Measurements from ENCODE around the gene GADL1.

Gene GADL1

DNA sequence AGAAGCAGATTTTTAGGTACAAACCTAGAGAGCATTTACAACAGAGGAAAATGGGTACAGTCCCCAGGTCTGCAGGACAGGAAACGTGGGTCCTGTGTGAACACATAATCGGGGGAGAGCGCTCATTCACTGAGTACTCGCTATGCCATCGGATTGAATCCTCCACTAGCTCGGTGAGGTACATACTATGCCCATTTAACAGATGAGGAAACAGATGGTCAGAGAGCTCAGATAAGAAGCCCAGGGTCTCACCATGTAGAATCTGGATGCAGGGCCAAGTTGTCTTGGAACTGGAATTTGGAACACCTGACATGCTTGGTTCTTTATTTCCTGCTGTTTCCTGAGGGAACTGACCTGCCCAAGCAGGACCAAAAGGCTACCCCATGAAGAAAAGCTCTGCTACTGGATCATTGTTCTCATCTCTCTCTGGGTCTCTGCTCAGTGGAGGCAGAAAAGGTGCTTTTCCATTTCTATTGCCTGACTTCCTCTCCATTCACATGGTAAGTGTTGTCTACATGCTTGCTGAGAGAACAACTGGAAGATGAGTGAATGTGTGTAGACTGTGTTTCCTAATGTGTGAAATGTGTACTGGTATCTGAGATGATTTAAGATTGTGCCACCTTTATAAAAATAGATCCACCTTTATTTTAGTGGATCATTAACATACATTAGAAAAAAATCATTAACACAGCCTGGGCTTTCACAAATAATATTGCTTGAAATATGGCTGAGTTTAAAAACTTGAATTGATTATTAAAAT, 199.0 kb downstream of the GADL1 start:
- no peak overlapping the region for H3K4me3 ChIP-seq (ENCODE audit: low read depth, low read length)
- TF ChIP-seq, protein P1, sequence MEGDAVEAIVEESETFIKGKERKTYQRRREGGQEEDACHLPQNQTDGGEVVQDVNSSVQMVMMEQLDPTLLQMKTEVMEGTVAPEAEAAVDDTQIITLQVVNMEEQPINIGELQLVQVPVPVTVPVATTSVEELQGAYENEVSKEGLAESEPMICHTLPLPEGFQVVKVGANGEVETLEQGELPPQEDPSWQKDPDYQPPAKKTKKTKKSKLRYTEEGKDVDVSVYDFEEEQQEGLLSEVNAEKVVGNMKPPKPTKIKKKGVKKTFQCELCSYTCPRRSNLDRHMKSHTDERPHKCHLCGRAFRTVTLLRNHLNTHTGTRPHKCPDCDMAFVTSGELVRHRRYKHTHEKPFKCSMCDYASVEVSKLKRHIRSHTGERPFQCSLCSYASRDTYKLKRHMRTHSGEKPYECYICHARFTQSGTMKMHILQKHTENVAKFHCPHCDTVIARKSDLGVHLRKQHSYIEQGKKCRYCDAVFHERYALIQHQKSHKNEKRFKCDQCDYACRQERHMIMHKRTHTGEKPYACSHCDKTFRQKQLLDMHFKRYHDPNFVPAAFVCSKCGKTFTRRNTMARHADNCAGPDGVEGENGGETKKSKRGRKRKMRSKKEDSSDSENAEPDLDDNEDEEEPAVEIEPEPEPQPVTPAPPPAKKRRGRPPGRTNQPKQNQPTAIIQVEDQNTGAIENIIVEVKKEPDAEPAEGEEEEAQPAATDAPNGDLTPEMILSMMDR (conservative IDR thresholded peaks at IDR 0.05; ENCODE audit: low read depth, low read length), result no peak
- no peak for DNase-seq (ENCODE audit: low read depth)

DNA sequence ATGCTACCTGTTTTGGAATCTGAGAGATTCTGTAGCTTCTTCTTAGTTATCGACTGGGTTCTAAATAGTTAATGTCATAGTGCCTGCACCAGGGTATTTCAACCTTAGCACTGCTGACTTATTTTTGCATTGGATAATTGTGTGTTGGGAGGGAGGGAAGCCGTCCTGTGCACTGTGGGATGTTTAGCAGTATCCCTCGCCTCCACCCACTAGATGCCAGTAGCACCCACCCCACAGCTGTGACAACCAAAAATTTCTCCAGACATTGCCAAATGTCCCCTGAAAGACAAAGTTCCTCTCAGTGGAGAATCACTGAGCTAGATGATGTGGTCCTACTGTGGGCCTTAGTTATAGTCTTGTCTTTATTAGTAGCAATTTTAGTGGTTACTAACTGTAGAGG, 199.8 kb downstream of the GADL1 start:
- H3K4me3 ChIP-seq (ENCODE audit: low read depth, low read length), result no peak overlapping the region
- TF ChIP-seq, protein P1 (conservative IDR thresholded peaks at IDR 0.05; ENCODE audit: low read depth, low read length), result no peak
- no peak for DNase-seq (ENCODE audit: low read depth)

DNA sequence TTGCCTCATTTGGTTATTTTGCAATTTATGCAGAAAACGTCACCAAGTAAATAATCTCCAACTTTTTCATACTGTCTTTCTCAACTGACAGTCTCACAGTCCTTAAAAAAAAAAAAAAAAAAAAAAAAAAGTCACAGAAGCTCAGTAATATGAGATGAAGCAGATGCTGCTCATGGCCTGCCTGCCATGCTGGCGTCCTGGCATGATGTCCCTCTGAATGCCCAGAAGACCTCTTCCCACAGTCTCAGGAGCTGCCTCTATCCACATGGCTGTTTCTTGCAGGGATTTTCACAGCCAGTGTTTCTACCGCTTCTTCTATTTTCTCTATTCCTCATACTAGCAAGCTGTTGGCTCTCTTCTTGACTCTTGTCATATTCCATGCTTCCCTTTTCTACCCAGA, 200.3 kb downstream of the GADL1 start:
- no peak for DNase-seq (ENCODE audit: low read depth)
- TF ChIP-seq, protein P1 (conservative IDR thresholded peaks at IDR 0.05; ENCODE audit: low read depth, low read length), result no peak
- H3K4me3 ChIP-seq (ENCODE audit: low read depth, low read length), result no peak overlapping the region

DNA sequence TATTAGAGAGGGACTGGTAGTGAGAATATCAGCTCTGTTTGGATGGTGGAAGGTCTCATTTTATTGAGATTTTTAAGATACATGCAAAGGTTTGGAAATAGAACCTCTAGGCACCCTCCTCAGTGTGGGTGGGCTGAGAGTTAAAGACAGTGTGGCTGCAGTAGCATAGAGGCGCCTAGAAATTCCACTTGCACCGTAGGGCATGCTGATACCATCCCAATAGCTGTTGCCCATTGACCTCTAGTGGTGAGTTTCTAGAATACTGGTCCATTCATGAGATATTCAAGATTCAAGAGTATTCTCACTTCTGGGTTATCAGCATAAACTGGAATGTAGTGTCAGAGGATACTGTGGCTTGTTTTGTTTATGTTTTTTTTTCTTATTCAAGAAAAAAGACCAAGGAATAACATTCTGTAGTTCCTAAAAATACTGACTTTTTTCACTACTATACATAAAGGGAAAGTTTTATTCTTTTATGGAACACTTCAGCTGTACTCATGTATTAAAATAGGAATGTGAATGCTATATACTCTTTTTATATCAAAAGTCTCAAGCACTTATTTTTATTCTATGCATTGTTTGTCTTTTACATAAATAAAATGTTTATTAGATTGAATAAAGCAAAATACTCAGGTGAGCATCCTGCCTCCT, 200.9 kb downstream of the GADL1 start:
- no peak overlapping the region for H3K4me3 ChIP-seq (ENCODE audit: low read depth, low read length)
- TF ChIP-seq, protein P1 (conservative IDR thresholded peaks at IDR 0.05; ENCODE audit: low read depth, low read length), result peak; percentile 84
- peak; percentile 89 for DNase-seq (ENCODE audit: low read depth)

DNA sequence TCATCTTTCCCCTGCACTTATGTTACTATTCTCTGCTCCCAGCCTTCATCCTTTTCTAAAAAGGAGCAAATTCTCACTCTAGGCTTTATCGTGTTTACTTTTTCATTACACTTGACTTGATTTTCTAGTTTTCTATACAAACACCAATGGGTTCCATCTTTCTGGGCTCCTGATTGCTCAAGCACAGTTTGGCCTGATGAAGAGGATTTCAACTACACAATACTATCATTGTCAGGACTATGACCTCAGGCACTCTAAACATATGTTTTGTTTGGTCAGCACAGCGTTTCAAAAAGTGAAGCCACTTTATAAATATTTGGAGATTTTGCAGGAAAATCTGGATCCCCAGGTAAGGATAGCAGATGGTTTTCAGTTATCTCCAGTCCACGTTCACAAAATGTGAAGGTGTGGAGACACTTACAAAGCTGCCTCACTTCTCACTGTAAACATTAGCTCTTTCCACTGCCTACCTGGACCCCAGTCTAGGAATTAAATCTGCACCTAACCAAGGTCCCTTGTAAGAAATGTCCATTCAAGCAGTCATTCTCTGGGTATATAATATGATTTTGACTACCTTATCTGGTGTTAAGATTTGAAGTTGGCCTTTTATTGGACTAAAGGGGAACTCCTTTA, 201.8 kb downstream of the GADL1 start:
- DNase-seq (ENCODE audit: low read depth), result no peak
- TF ChIP-seq, protein P1 (conservative IDR thresholded peaks at IDR 0.05; ENCODE audit: low read depth, low read length), result no peak
- H3K4me3 ChIP-seq (ENCODE audit: low read depth, low read length), result no peak overlapping the region

DNA sequence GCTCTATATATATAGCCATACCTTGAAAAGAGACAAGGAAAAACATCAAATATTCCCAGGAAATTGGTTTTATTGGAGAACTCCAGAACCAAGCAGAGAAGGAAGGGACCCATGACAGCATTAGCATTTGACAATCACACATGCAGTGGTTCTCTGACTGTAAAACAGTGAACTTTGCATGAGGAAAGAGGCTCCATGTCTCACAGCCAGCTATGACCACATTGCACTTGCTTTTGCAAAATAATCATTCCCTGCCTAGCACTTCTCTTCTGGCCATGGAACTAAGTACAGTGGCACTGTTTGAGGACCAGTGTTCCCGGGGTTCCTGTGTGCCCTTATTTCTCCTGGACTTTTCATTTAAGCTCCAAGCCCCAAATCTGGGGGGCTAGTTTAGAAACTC, 202.5 kb downstream of the GADL1 start:
- TF ChIP-seq, protein P1 (conservative IDR thresholded peaks at IDR 0.05; ENCODE audit: low read depth, low read length), result no peak
- no peak for DNase-seq (ENCODE audit: low read depth)

More for the DNA sequence above, 202.5 kb downstream of the GADL1 start:
- H3K4me3 ChIP-seq (ENCODE audit: low read depth, low read length), result no peak overlapping the region
